Stimulated activated CD8-positive, alpha-beta memory T cell treated with anti-CD3 and anti-CD28 coated beads, Interleukin-7, amount 100 ng/mL, for 1 hour (primary cell): ENCODE measurements around the gene FABP1.
A peak's percentile ranks its signal among the peaks of the same experiment; 100 is the strongest.

Experiments used
- DNase-seq, 2 donors: peaks; one replicate each; pipeline ENCODE4 v3.0.0-alpha.2; 2020; ENCODE audit warnings: low read depth in 2 of 2

The FABP1 gene

DNA sequence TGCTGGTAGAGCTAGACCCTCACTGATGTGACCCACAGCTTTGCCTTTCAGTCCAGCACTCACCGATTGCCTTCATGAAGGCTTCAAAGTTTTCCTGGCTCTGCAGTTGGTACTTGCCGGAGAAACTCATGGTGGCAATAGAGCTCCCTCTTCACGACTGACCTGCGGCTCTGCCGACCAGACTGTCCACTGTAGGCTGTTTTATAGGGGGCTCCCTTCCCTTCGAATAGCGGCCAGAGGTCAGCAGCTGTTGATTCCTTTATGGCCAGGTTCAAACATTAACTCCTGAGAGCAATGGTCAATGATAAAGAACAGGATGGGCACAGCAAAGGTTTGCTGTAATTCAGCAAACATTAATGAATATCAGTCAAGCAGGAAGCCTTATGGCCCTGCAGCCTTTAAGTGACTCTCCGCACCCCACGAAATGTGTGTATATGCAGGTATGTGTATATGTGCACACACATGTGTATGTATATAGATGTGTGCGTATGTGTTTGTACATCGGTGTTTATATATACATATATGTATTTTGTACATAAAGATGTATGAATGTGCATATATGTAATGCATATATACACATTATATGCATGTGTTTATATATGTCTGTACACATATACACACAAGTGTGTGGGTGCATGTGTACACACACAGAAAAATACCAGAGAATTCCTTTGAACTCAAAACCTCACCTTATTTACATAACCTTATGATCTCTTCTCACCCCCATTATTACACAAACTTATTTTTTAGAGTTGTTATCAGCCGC, at the start of gene FABP1:
TSS of gene FABP1 (minus strand) at position 175 of the 766 bp plus-strand sequence. CDS start at position 130, 45 bp downstream.
- DNase-seq, result no peak

- no peak for DNase-seq
These were observed 49.7 kb upstream of the FABP1 start for GRCh38 chr2:88177556-88177955.

- DNase-seq, result no peak
These were observed 48.6 kb upstream of the FABP1 start for GRCh38 chr2:88176352-88176984.

DNA sequence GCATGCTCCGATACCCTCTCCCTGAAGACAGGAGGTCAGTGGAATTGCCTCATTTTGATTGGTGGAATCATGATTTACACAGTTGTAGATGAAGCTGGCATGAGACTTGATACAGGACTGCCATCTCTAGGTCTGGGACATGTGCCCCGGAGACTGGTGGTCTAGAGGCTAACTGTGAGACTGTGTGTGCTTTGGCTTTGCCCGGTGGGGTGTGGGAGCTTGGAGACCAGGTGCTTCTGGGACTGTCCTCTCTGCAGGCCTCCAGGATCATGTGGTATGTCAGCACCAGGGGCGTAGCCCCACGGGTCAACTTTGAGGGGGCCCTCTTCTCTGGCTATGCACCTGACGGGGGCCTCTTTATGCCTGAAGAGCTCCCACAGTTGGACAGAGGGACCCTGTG, 45.0 kb upstream of the FABP1 start:
- DNase-seq, result no peak

DNA sequence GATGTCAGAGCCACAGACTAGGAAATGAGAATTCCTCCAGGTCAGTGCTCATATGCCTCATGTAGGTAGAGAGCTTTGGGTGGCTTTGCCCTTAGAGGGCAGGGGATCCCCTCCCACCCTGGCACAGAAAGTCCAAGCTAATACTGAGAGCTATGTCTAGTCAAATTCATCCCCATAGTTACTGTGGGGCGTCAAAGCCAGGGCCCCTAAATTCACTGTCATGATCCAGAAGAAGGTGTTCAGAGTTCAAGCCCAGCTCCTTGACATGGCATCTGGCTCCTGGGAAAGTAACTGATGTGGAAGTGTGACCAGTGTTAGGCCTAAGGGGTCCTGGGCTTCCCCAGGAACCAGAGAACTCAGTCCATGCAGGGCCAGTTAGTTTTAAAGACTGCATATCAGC, 44.1 kb upstream of the FABP1 start:
- no peak for DNase-seq

DNA sequence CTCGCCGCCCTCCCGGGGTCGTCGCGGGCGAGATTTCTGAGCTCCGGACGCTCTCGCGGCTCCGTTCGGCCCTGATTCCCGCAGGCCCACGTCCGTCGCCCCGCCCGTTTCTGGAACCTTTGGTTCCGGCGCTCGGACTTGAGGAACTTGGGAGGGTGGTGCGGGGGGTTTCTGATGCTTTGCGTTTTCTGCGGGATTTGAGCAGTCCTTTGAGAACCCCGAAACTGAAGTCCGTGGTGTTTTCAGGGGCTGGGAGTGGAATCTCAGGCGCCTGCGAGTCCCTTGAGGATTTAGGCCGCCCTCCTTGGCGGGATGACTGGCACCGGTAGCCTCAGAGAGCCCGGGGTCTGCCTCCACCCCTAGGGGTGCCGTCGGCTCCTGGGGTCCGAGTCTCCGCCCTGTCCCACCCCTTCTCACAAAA, 42.6 kb upstream of the FABP1 start:
- no peak for DNase-seq

- DNase-seq, result no peak
These were observed 40.5 kb upstream of the FABP1 start for GRCh38 chr2:88168386-88168785.

GRCh38 chr2:88167740-88168139, 39.9 kb upstream of the FABP1 start:
- DNase-seq, result no peak

GRCh38 chr2:88165332-88166003, 37.6 kb upstream of the FABP1 start:
- DNase-seq, result no peak

GRCh38 chr2:88161446-88162244, 33.8 kb upstream of the FABP1 start:
- no peak for DNase-seq

GRCh38 chr2:88160517-88160916, 32.7 kb upstream of the FABP1 start:
- DNase-seq, result no peak

DNA sequence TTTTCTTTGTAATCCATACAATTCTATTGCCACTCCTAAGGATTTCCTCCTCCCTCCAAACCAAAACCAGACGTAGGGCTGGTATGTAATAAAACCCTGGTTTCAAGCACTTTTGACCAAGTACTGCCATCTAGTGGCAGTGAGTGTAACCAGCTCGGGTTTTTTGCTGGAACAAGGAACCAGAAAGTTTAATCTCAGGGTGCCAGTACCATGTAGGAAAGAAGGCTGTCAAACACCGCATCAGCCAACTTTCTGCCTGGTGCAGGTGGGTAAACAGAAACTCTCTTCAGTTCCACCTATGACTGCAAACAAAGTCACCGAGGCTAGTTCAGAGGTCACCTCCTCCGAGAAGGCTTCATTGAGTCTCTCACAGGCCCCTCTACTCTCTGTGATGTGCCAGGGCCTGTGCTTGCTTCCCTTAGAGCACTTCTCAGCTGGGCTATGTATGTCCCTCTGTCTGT, 32.1 kb upstream of the FABP1 start:
- DNase-seq, result peak in 1 of 2 donors; percentile 20

- no peak for DNase-seq
These were observed 31.6 kb upstream of the FABP1 start for GRCh38 chr2:88159481-88159880.

GRCh38 chr2:88148929-88149438, 21.1 kb upstream of the FABP1 start:
- no peak for DNase-seq

DNA sequence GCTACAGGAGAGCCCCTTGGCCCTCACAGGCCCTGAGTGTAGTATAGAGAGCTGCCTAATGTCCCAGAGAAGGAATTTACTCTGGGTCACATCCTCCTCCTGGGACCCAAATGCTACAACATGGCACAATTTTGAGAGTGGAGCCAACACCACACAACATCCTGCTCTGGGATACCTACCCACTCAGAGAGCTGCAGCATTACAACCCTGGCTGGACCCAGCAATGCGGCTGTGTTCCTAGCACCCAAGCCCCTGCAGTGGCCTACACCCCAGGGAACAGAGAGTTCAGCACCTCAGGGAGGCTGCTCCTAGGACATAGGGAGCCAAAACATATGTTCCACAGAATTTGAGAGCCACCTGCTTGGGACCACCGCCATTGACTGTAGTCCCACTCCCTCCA, 19.3 kb upstream of the FABP1 start:
- no peak for DNase-seq

DNA sequence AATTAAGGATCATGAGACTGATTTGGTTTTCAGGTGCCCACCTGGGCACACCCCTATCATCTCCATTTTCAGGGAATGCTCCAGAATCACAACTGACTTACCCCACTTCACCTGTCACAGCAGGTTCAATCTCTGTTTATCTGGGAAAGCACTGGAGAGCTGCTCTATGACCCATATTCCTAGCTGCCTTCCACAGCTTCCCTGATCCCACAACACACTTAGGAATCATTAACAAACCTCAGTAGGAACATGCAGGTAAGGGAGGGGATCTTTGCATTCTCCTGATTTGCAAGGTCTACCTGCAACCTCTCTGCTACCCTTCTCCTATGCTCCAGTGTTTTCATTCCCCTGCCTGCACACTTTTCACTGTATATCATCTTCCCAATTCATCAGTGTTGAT, 18.7 kb upstream of the FABP1 start:
- DNase-seq, result no peak

DNA sequence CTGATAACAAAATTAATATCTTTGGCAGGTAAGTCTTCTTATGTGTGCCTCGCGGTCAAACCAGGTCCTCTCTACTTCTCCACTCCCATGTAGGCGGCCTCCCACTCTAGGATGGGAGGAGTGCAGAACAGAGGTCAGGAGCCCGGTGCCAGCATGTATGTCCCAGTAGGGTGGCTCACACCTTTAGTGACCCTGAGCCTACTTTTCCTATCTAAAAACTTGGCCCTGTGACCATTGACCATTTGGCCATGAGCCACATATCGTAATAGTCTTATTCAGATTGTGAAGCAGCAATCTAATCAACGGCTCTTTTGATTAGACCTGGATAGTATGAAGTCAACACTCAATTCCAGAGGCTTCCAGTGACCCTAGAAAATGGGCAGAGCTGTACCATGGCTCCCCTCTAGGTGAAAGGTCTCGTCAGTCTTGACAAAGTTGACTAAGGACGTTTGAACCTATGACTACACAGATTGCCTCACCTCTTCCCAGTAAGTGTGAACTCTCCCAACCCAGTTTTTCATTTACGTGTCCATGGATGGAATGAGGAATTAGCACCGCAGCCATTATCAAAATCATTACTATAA, 17.1 kb upstream of the FABP1 start:
- no peak for DNase-seq

DNA sequence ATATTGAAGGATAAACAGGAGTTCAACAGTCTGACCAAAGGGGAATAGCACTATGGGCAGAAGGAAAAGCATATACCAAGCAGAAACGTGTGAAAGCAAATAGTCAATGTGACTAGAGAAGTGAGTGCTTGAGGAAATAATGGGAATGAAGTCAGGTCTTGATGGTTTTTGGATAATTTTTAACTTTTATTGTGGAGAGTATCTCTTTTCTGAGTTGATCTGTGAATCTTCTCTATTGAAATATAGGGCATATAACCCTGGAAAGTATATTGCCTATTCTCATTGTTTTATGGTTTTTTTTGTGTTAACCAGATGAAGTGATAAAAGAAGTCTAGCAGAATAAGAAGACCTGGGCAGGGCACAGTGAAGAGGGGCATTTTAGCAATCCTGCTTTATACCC, 16.4 kb upstream of the FABP1 start:
- no peak for DNase-seq

GRCh38 chr2:88141952-88142351, 14.1 kb upstream of the FABP1 start:
- no peak for DNase-seq

- DNase-seq, result no peak
These were observed 11.9 kb upstream of the FABP1 start for GRCh38 chr2:88139804-88140203.

DNA sequence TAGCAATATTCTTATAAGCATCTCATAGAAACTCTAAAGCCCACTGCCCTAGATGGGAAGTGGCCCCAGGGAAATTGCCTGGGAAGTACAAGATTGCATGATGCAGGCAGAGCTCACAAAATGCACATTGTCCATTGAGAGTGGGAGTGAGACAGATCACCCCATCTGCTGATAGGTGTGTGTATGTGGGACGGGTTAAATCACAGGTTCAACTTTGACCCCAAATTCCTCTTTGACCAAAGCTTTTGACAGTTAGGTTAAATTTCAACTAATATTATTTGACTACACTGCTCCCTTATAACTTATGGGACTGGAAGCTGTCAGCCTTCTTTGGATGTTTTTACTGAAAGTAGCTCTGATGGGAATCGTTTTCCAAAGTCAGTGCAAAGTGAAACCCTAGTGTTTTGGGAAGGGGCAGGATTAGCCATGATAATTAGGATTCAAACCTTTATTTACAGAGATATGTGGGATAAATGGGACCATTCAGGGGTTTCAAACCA, 11.4 kb upstream of the FABP1 start:
- no peak for DNase-seq
